Nephron progenitor cell (in vitro differentiated cells): ENCODE results near the gene PPP1R8.

ENCODE experiments used
- DNase-seq: peaks from one replicate; pipeline ENCODE4 v3.0.0; 2021
- H3K27ac Mint-ChIP-seq: 2 replicates; pipeline ENCODE4 v1.8.0; 2021; ENCODE audit warnings: mild to moderate bottlenecking, moderate library complexity, mixed read lengths
- H3K27me3 Mint-ChIP-seq: 2 replicates; pipeline ENCODE4 v1.8.0; 2021; ENCODE audit warnings: mild to moderate bottlenecking, low read depth, mixed read lengths; ENCODE audit not compliant: poor library complexity
- H3K36me3 Mint-ChIP-seq: 2 replicates; pipeline ENCODE4 v1.8.0; 2021; ENCODE audit warnings: low read depth, mixed read lengths
- H3K4me1 Mint-ChIP-seq: 2 replicates; pipeline ENCODE4 v1.8.0; 2021; ENCODE audit warnings: mixed read lengths
- H3K4me3 Mint-ChIP-seq: 2 replicates; pipeline ENCODE4 v1.8.0; 2021; ENCODE audit warnings: mild to moderate bottlenecking, moderate library complexity, mixed read lengths
- H3K9me3 Mint-ChIP-seq: 2 replicates; pipeline ENCODE4 v1.8.0; 2021; ENCODE audit warnings: mild to moderate bottlenecking, moderate library complexity, mixed read lengths
- TF ChIP-seq, protein P1 (sequence below): fragments of 200-600 bp; sonication (generic); IDR thresholded peaks from 2 replicates; pipeline ENCODE4 v1.5.0; 2021; ENCODE audit warnings: antibody characterized with exemption

Gene PPP1R8

GRCh38 chr1:27887215-27888021, 56.8 kb downstream of the PPP1R8 start:
- DNase-seq, result no peak
- Mint-ChIP-seq H3K27me3 (peaks cover 4% of the 10 kb centered on the region), H3K36me3 (peaks cover 30% of the 10 kb centered on the region), H3K9me3 (no peaks in the 10 kb centered on the region), H3K4me3 (no peak overlapping the region), H3K4me1 (peaks cover 34% of the 10 kb centered on the region), H3K27ac (no peak overlapping the region)
- TF ChIP-seq, protein P1, sequence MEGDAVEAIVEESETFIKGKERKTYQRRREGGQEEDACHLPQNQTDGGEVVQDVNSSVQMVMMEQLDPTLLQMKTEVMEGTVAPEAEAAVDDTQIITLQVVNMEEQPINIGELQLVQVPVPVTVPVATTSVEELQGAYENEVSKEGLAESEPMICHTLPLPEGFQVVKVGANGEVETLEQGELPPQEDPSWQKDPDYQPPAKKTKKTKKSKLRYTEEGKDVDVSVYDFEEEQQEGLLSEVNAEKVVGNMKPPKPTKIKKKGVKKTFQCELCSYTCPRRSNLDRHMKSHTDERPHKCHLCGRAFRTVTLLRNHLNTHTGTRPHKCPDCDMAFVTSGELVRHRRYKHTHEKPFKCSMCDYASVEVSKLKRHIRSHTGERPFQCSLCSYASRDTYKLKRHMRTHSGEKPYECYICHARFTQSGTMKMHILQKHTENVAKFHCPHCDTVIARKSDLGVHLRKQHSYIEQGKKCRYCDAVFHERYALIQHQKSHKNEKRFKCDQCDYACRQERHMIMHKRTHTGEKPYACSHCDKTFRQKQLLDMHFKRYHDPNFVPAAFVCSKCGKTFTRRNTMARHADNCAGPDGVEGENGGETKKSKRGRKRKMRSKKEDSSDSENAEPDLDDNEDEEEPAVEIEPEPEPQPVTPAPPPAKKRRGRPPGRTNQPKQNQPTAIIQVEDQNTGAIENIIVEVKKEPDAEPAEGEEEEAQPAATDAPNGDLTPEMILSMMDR, result no peak

GRCh38 chr1:27889506-27889905, 58.9 kb downstream of the PPP1R8 start:
- peak overlapping the region; percentile 61 for H3K27ac Mint-ChIP-seq
- no peak for DNase-seq
- no peak overlapping the region for H3K4me3 Mint-ChIP-seq
- H3K4me1 Mint-ChIP-seq, result peaks cover 13% of the 10 kb centered on the region
- H3K36me3 Mint-ChIP-seq, result peaks cover 44% of the 10 kb centered on the region
- peaks cover 4% of the 10 kb centered on the region for H3K27me3 Mint-ChIP-seq
- TF ChIP-seq, protein P1, result no peak
- no peaks in the 10 kb centered on the region for H3K9me3 Mint-ChIP-seq

- DNase-seq, result no peak
- Mint-ChIP-seq H3K27ac (peak overlapping the region; percentile 3), H3K4me1 (peaks cover under 1% of the 10 kb centered on the region), H3K9me3 (no peaks in the 10 kb centered on the region), H3K36me3 (peaks cover 59% of the 10 kb centered on the region), H3K4me3 (no peak overlapping the region), H3K27me3 (peaks cover 3% of the 10 kb centered on the region)
- TF ChIP-seq, protein P1, result no peak
These were observed 60.8 kb downstream of the PPP1R8 start for GRCh38 chr1:27891196-27891889.

- TF ChIP-seq, protein P1, result no peak
- Mint-ChIP-seq H3K36me3 (peaks cover 60% of the 10 kb centered on the region), H3K9me3 (no peaks in the 10 kb centered on the region), H3K27me3 (peaks cover 3% of the 10 kb centered on the region), H3K27ac (peak overlapping the region; percentile 4), H3K4me3 (no peak overlapping the region), H3K4me1 (no peaks in the 10 kb centered on the region)
- no peak for DNase-seq
These were observed 63.9 kb downstream of the PPP1R8 start for GRCh38 chr1:27894521-27894920.
